K562 (cell line): ENCODE results near the gene SHISA7. TPM values are rescaled to one million over a fixed set of nuclear protein-coding genes. Genes with fewer than 3 reads are reported as not detected.
A peak's percentile ranks its signal among the peaks of the same experiment; 100 is the strongest.

Experiments used
- ARID4B ChIP-seq: sonication (generic); formaldehyde crosslinking; IDR thresholded peaks from 2 replicates; pipeline ENCODE4 v1.8.0; 2022; ENCODE audit warnings: mild to moderate bottlenecking, missing genetic modification reagents
- CHCHD3 ChIP-seq: fragments of 250-450 bp; sonication (Bioruptor Pico); IDR thresholded peaks from 2 replicates; pipeline ENCODE4 v2.1.2; 2022; ENCODE audit warnings: mild to moderate bottlenecking
- DEAF1 ChIP-seq: fragments of 450-650 bp; formaldehyde crosslinking; IDR thresholded peaks from 2 replicates; pipeline ENCODE4 v1.4.0; 2020; ENCODE audit warnings: mild to moderate bottlenecking, moderate library complexity
- FUS ChIP-seq: fragments of 200-400 bp; formaldehyde crosslinking; optimal IDR thresholded peaks from 2 replicates; pipeline ENCODE3; 2017; ENCODE audit warnings: low read depth, low read length
- GATAD2B ChIP-seq: fragments of 450-650 bp; IDR thresholded peaks from 2 replicates; pipeline ENCODE4 v1.6.1; 2017; ENCODE audit warnings: mild to moderate bottlenecking, borderline replicate concordance
- GTF2F1 ChIP-seq: IDR thresholded peaks from 2 replicates; pipeline ENCODE4 v1.6.1; 2011; ENCODE audit warnings: low read depth, low read length, improper control_type of control experiment
- HNRNPL ChIP-seq: fragments of 200-400 bp; formaldehyde crosslinking; IDR thresholded peaks from 2 replicates; pipeline ENCODE4 v1.6.1; 2017; ENCODE audit warnings: low read depth, mild to moderate bottlenecking, low read length
- KDM5B ChIP-seq: fragments of 200-600 bp; sonication (generic); IDR thresholded peaks from 2 replicates; pipeline ENCODE4 v1.6.1; 2012; ENCODE audit warnings: low read depth, mild to moderate bottlenecking, moderate library complexity, low read length, control low read depth, inconsistent platforms; ENCODE audit not compliant: insufficient replicate concordance
- KLF1 ChIP-seq: fragments of 450-650 bp; IDR thresholded peaks from 2 replicates; pipeline ENCODE4 v1.6.1; 2016; ENCODE audit warnings: missing genetic modification characterization, missing compliant biosample characterization
- PCBP1 ChIP-seq: fragments of 200-400 bp; formaldehyde crosslinking; IDR thresholded peaks from 2 replicates; pipeline ENCODE4 v1.6.1; 2018; ENCODE audit warnings: mild to moderate bottlenecking, low read depth, low read length; ENCODE audit not compliant: poor library complexity, severe bottlenecking
- PML ChIP-seq: IDR thresholded peaks from 2 replicates; pipeline ENCODE4 v1.6.1; 2012; ENCODE audit warnings: low read length, inconsistent platforms
- POLR2H ChIP-seq: IDR thresholded peaks from 2 replicates; pipeline ENCODE4 v1.6.1; 2016; ENCODE audit warnings: missing genetic modification characterization, low read depth, mild to moderate bottlenecking, control low read depth, missing compliant biosample characterization, moderate library complexity
- RB1 ChIP-seq: fragments of 450-650 bp; IDR thresholded peaks from 2 replicates; pipeline ENCODE4 v1.6.1; 2017; ENCODE audit warnings: low read depth, mild to moderate bottlenecking
- RBM14 ChIP-seq: fragments of 200-400 bp; formaldehyde crosslinking; IDR thresholded peaks from 2 replicates; pipeline ENCODE4 v1.6.1; 2018; ENCODE audit warnings: low read depth, mild to moderate bottlenecking, low read length, moderate library complexity, borderline replicate concordance; ENCODE audit not compliant: insufficient read depth
- SRF ChIP-seq, 2 experiments: fragments of 250-450, 450-650 bp in 1 of 2; sonication (Bioruptor Pico) in 1 of 2; sonication (generic) in 1 of 2; formaldehyde crosslinking; IDR thresholded peaks; 2 replicates each; pipeline versions ENCODE4 v1.5.0 to v1.5.1; 2020 to 2022; ENCODE audit warnings: mild to moderate bottlenecking in 1 of 2, missing genetic modification reagents in 1 of 2
- TAF1 ChIP-seq: IDR thresholded peaks from 2 replicates; pipeline ENCODE4 v1.6.1; 2011; ENCODE audit warnings: mild to moderate bottlenecking, low read length, moderate library complexity; ENCODE audit not compliant: insufficient read depth, control insufficient read depth, severe bottlenecking; ENCODE audit errors: extremely low read depth
- ZFX ChIP-seq: sonication (generic); formaldehyde crosslinking; IDR thresholded peaks from 2 replicates; pipeline ENCODE4 v1.8.0; 2022; ENCODE audit warnings: mild to moderate bottlenecking, missing genetic modification reagents, moderate library complexity
- polyA plus RNA-seq, 8 experiments: library from polyadenylated mRNA; depleted of rRNA in 4 of 8; stranded (reverse) in 5 of 8; unstranded in 3 of 8; fragments of >200 nt; fragmentation: Nextera tagmentation in 2 of 8; fragmentation: Illumina TruSeq in 1 of 8; extraction: Ambion mirVana in 2 of 8; extraction: Trizol in 1 of 8; gene quantifications; 2 replicates each; pipeline versions ENCODE4 v1.2.1 to v1.2.3, GENCODE V29; 2011 to 2014; ENCODE audit warnings: inconsistent platforms in 1 of 8, missing spikeins in 1 of 8
- total RNA-seq, 7 experiments: library from RNA; depleted of rRNA in 6 of 7; stranded (reverse); fragments of >200 nt in 6 of 7; fragmentation: Illumina TruSeq in 2 of 7; extraction: Trizol in 2 of 7; gene quantifications; 2 replicates each; pipeline versions ENCODE4 v1.2.1 to v1.2.3, GENCODE V29; 2011 to 2021; ENCODE audit warnings: low replicate concordance in 1 of 7
- TF ChIP-seq, protein P1 (sequence below): sonication (generic); formaldehyde crosslinking; IDR thresholded peaks from 2 replicates; pipeline ENCODE4 v1.8.1; 2023; ENCODE audit warnings: mild to moderate bottlenecking, missing genetic modification reagents

Gene SHISA7
- total and polyA plus RNA-seq, 9 of the 15 experiments (the other 6 are each of a cell fraction or from before 2014, with no cell fraction given) = 0.01 to 0.40 (median 0.07) TPM

GRCh38 chr19:55407550-55407799, 35.6 kb downstream of the SHISA7 start, which contains the start of gene UBE2S (continued):
- peak in 1 of 2 experiments; percentile 47; a peak in 1 of 4 replicates for TF ChIP-seq SRF (CRISPR knock-in tag; IDR thresholded peaks at IDR 0.05)
- peak; percentile 98 for TF ChIP-seq KDM5B
- TF ChIP-seq PML = peak; percentile 82
- TF ChIP-seq ZFX = peak; percentile 78
- TF ChIP-seq FUS = peak; percentile 90
- TF ChIP-seq HNRNPL = peak; percentile 98
- TF ChIP-seq DEAF1 (CRISPR knock-in tag) = peak; percentile 32; the same call in 1 of the 2 replicates
- TF ChIP-seq TAF1 = peak; percentile 95
- TF ChIP-seq, protein P1, sequence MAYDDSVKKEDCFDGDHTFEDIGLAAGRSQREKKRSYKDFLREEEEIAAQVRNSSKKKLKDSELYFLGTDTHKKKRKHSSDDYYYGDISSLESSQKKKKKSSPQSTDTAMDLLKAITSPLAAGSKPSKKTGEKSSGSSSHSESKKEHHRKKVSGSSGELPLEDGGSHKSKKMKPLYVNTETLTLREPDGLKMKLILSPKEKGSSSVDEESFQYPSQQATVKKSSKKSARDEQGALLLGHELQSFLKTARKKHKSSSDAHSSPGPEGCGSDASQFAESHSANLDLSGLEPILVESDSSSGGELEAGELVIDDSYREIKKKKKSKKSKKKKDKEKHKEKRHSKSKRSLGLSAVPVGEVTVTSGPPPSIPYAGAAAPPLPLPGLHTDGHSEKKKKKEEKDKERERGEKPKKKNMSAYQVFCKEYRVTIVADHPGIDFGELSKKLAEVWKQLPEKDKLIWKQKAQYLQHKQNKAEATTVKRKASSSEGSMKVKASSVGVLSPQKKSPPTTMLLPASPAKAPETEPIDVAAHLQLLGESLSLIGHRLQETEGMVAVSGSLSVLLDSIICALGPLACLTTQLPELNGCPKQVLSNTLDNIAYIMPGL (CRISPR knock-in tag) = 0 out of 2 replicates have a peak, but pooled peaks have one; percentile 59
- TF ChIP-seq POLR2H (tag) = peak; percentile 98
- TF ChIP-seq RBM14 = peak; percentile 89; the same call in 1 of the 2 replicates
- TF ChIP-seq CHCHD3 (CRISPR knock-in tag) = peak; percentile 63; the same call in 1 of the 2 replicates
- peak; percentile 87 for TF ChIP-seq PCBP1
- peak; percentile 98; the same call in 1 of the 2 replicates for TF ChIP-seq GTF2F1
- TF ChIP-seq KLF1 (tag) = 0 out of 2 replicates have a peak, but pooled peaks have one; percentile 42
- peak; percentile 52; the same call in 1 of the 2 replicates for TF ChIP-seq ARID4B (CRISPR knock-in tag)
- peak; percentile 41 for TF ChIP-seq GATAD2B
- peak; percentile 89 for TF ChIP-seq RB1
